Measurements from ENCODE around the gene SPTBN2. TPM values are rescaled to one million over a fixed set of nuclear protein-coding genes. Genes with fewer than 3 reads are reported as not detected.

SPTBN2 gene
- polyA plus RNA-seq, 2 of the 4 experiments (the other 2 are of a cell fraction) = 4.4 to 9.9 TPM

- no peak for DNase-seq (ENCODE audit: low read depth in 1 of 2, low spot score in 1 of 2)
- 93% methylated on average over 27 of the region's 33 CpGs for WGBS (ENCODE audit: missing lambda C conversion rate)
- TF ChIP-seq BCL3 (IDR thresholded peaks at IDR 0.05) (no peak), HEYL (CRISPR knock-in tag; IDR thresholded peaks at IDR 0.05) (no peak)
- Histone ChIP-seq H3K4me1 (no peaks in the 10 kb centered on the region), H3K9me3 (no peaks in the 10 kb centered on the region), H3K27ac (no peak overlapping the region), H3K4me2 (no peak overlapping the region), H3K4me3 (no peak overlapping the region)
- peak; percentile 27 to 33; a peak in 4 of 6 replicates for ATAC-seq
- FAIRE-seq = no peak
- ChIA-PET CTCF (interaction anchor here (0.6 to 14.2 kb wide), 8 partner anchors 8 to 278 kb away, joined by 3 to 194 read pairs (median 5); partner anchors contain the start of gene RBM4B), POLR2A (no interaction called here)
Observed at GRCh38 chr11:66686801-66687750, 41.9 kb downstream of the SPTBN2 start.

- WGBS (ENCODE audit: missing lambda C conversion rate) = 88% methylated on average over 15 of the region's 15 CpGs
- no peak for DNase-seq (ENCODE audit: low read depth in 1 of 2, low spot score in 1 of 2)
- no peak overlapping the region for H3K4me3 ChIP-seq
- no peak for FAIRE-seq
- peak in 1 of 2 experiments; percentile 22; a peak in 3 of 6 replicates for ATAC-seq
- TF ChIP-seq FOSL2 (IDR thresholded peaks at IDR 0.05) (no peak), FOSL2 (CRISPR knock-in tag; IDR thresholded peaks at IDR 0.05) (no peak), RNF2 (IDR thresholded peaks at IDR 0.05; ENCODE audit: borderline replicate concordance, low read depth) (no peak), PHF8 (IDR thresholded peaks at IDR 0.05; ENCODE audit: borderline replicate concordance, low read depth) (no peak), FOXS1 (CRISPR knock-in tag; IDR thresholded peaks at IDR 0.05) (no peak), HDAC2 (IDR thresholded peaks at IDR 0.05) (no peak), CBX2 (IDR thresholded peaks at IDR 0.05; ENCODE audit: borderline replicate concordance, low read depth) (no peak), ATOH8 (CRISPR knock-in tag; IDR thresholded peaks at IDR 0.05; ENCODE audit: low read depth) (no peak), JUN (IDR thresholded peaks at IDR 0.05) (no peak), SREBF2 (IDR thresholded peaks at IDR 0.05) (no peak), HES2 (IDR thresholded peaks at IDR 0.05) (no peak), HEYL (CRISPR knock-in tag; IDR thresholded peaks at IDR 0.05) (no peak), MAZ (IDR thresholded peaks at IDR 0.05; ENCODE audit: borderline replicate concordance, low read depth, low read length) (no peak), E2F6 (IDR thresholded peaks at IDR 0.05; ENCODE audit: borderline replicate concordance, low read depth) (no peak)
- H3K27ac ChIP-seq = no peak overlapping the region
- H3K9me3 ChIP-seq = no peaks in the 10 kb centered on the region
- POLR2A ChIA-PET = interaction anchor here (0.6 kb wide), 1 partner anchor 170 kb away, joined by 3 read pairs; no protein-coding TSS in a partner anchor
- H3K4me2 ChIP-seq = no peak overlapping the region
- CTCF ChIA-PET = interaction anchor here (0.5 to 1.6 kb wide), 8 partner anchors 8 to 277 kb away, joined by 3 to 6 read pairs (median 4); partner anchors contain the start of genes RBM14 and RBM4B
- no peaks in the 10 kb centered on the region for H3K4me1 ChIP-seq
Observed at GRCh38 chr11:66686100-66686785, 42.8 kb downstream of the SPTBN2 start.
